A673 (cell line): Measurements from ENCODE around the gene FOXK1.

Source experiments
- EZH2 ChIP-seq: fragments of 200-600 bp; sonication (generic); IDR thresholded peaks from 2 replicates; pipeline ENCODE4 v1.6.1; 2017; ENCODE audit warnings: borderline replicate concordance, low read depth, mild to moderate bottlenecking, mixed read lengths, antibody characterized with exemption, low read length; ENCODE audit not compliant: poor library complexity, severe bottlenecking
- TF ChIP-seq, protein P1 (sequence below): fragments of 300-800, 200-600 bp; sonication (generic); conservative IDR thresholded peaks from 2 replicates; pipeline ENCODE4 v1.5.1; 2017; ENCODE audit warnings: low read depth, mild to moderate bottlenecking, antibody characterized with exemption, low read length, moderate library complexity, mixed read lengths

DNA sequence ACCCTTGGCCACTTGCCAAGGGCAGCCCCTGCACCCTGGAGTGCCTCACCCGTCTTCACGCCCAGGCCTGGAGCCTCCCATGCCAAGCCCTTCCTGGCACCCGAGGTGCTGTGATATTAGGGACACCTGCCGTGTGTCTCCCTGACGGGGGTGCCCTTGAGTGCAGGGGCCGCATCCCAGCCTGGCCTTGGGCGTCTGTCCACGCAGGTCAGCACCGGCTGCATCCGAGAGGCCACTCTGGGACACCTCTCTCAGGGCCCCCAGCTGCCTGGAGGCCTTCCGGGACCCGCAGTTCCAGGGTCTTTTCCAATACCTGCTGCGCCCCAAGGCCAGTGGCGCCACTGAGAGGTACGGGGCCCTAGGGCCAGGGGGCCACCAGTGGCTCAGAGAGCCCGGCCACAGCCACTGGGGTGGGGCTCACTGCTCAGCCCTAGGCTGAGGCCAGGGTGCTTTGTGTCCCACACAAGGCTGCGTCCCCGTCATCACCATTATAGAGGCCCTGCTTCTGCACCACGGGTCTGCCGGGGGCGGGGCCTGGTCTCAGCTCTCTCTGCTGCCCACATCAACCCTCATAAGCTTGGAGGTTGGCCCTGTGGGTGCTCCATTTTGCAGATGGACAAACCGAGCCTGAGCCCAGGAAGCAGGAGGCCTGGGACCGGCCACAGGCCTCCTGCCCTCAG lies 106.0 kb downstream of the FOXK1 start:
- TF ChIP-seq, protein P1, sequence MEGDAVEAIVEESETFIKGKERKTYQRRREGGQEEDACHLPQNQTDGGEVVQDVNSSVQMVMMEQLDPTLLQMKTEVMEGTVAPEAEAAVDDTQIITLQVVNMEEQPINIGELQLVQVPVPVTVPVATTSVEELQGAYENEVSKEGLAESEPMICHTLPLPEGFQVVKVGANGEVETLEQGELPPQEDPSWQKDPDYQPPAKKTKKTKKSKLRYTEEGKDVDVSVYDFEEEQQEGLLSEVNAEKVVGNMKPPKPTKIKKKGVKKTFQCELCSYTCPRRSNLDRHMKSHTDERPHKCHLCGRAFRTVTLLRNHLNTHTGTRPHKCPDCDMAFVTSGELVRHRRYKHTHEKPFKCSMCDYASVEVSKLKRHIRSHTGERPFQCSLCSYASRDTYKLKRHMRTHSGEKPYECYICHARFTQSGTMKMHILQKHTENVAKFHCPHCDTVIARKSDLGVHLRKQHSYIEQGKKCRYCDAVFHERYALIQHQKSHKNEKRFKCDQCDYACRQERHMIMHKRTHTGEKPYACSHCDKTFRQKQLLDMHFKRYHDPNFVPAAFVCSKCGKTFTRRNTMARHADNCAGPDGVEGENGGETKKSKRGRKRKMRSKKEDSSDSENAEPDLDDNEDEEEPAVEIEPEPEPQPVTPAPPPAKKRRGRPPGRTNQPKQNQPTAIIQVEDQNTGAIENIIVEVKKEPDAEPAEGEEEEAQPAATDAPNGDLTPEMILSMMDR, result no peak
- TF ChIP-seq EZH2, result no peak
